Keratinocyte (primary cell): ENCODE data around the gene DDX41. TPM values are rescaled to one million over a fixed set of nuclear protein-coding genes. Genes with fewer than 3 reads are reported as not detected.

ENCODE experiments used
- DNase-seq: peaks from one replicate; pipeline ENCODE4 v3.0.0-alpha.2; 2011; ENCODE audit warnings: low read depth, missing footprints, low spot score
- FAIRE-seq: peaks from 2 replicates; lab custom pipeline; 2011; peaks lifted over from hg19 to GRCh38; lab: Jason Lieb, UNC
- H2AFZ ChIP-seq: 2 replicates; pipeline ENCODE4 v1.6.0; 2012; ENCODE audit warnings: low read length, control low read depth, inconsistent platforms; ENCODE audit not compliant: control insufficient read depth
- H3K27ac ChIP-seq: 2 replicates; pipeline ENCODE4 v1.5.1; 2011; ENCODE audit warnings: low read length; ENCODE audit not compliant: control insufficient read depth, insufficient read depth
- H3K27me3 ChIP-seq: 3 replicates; pipeline ENCODE4 v1.6.0; 2011; ENCODE audit warnings: low read length; ENCODE audit not compliant: control insufficient read depth, insufficient read depth; ENCODE audit errors: extremely low read depth
- H3K36me3 ChIP-seq, 2 experiments: 2 replicates in 1 of 2; 3 replicates in 1 of 2; pipeline ENCODE4 v1.5.1; 2011; ENCODE audit warnings: low read length in 2 of 2, mild to moderate bottlenecking in 1 of 2; ENCODE audit not compliant: control insufficient read depth in 2 of 2, insufficient read depth in 2 of 2; ENCODE audit errors: extremely low read depth in 1 of 2
- H3K4me1 ChIP-seq: 3 replicates; pipeline ENCODE4 v1.5.1; 2011; ENCODE audit warnings: low read length; ENCODE audit not compliant: control insufficient read depth, insufficient read depth; ENCODE audit errors: extremely low read depth
- H3K4me2 ChIP-seq: 3 replicates; pipeline ENCODE4 v1.6.0; 2011; ENCODE audit warnings: low read depth, low read length; ENCODE audit not compliant: control insufficient read depth, insufficient read depth; ENCODE audit errors: extremely low read depth
- H3K4me3 ChIP-seq, 3 experiments: fragments of 200-600 bp in 1 of 3; sonication (generic) in 1 of 3; 2 replicates in 2 of 3; 3 replicates in 1 of 3; pipeline ENCODE4 v1.5.1; 2011 to 2016; ENCODE audit warnings: low read length in 3 of 3, mild to moderate bottlenecking in 3 of 3, control low read depth in 2 of 3, inconsistent platforms in 1 of 3, low read depth in 1 of 3, mixed read lengths in 1 of 3, mixed run types in 1 of 3, moderate library complexity in 1 of 3; ENCODE audit not compliant: control insufficient read depth in 2 of 3, insufficient read depth in 2 of 3; ENCODE audit errors: extremely low read depth in 1 of 3
- H3K79me2 ChIP-seq: 2 replicates; pipeline ENCODE4 v1.6.0; 2012; ENCODE audit warnings: low read length; ENCODE audit not compliant: control insufficient read depth, insufficient read depth
- H3K9ac ChIP-seq: 3 replicates; pipeline ENCODE4 v1.6.0; 2011; ENCODE audit warnings: low read length; ENCODE audit not compliant: control insufficient read depth, insufficient read depth; ENCODE audit errors: extremely low read depth
- H3K9me1 ChIP-seq: 3 replicates; pipeline ENCODE4 v1.6.0; 2011; ENCODE audit warnings: low read length; ENCODE audit not compliant: control insufficient read depth, insufficient read depth; ENCODE audit errors: extremely low read depth
- H3K9me3 ChIP-seq: 2 replicates; pipeline ENCODE4 v1.5.1; 2012; ENCODE audit warnings: low read depth, low read length; ENCODE audit not compliant: control insufficient read depth
- H4K20me1 ChIP-seq: 3 replicates; pipeline ENCODE4 v1.6.0; 2011; ENCODE audit warnings: low read length; ENCODE audit not compliant: control insufficient read depth, insufficient read depth; ENCODE audit errors: extremely low read depth
- CTCF ChIP-seq, 3 experiments: IDR thresholded peaks in 1 of 3; conservative IDR thresholded peaks in 1 of 3; optimal IDR thresholded peaks in 1 of 3; 2 replicates in 2 of 3; 3 replicates in 1 of 3; pipeline versions ENCODE3 to v1.5.1; 2011; ENCODE audit warnings: low read length in 3 of 3, mild to moderate bottlenecking in 3 of 3, moderate library complexity in 2 of 3, control low read depth in 1 of 3, inconsistent platforms in 1 of 3; ENCODE audit not compliant: insufficient read depth in 2 of 3; ENCODE audit errors: extremely low read depth in 1 of 3
- EZH2 ChIP-seq: IDR thresholded peaks from one replicate; pipeline ENCODE4 v1.6.1; 2012; ENCODE audit warnings: inconsistent platforms, mild to moderate bottlenecking, low read length, moderate library complexity
- dilution Hi-C: fragments of 300-500 bp; cut with MboI; formaldehyde crosslinking; loops from one replicate; pipeline ENCODE4 v1.7.0; 2020; ENCODE audit warnings: low sequenced_read_pairs; ENCODE audit not compliant: extremely low pct_ligation_motif_present
- polyA plus RNA-seq, 5 experiments: library from polyadenylated mRNA; depleted of rRNA in 3 of 5; stranded (reverse) in 3 of 5; stranded (forward) in 1 of 5; unstranded in 1 of 5; fragments of >200 nt; gene quantifications; 1 replicate in 1 of 5; 2 replicates in 3 of 5; 3 replicates in 1 of 5; pipeline versions ENCODE4 v1.2.1 to v1.2.3, GENCODE V29; 2011 to 2012; ENCODE audit warnings: missing spikeins in 2 of 5, low read depth in 1 of 5, low replicate concordance in 1 of 5

DDX41 gene
- polyA plus RNA-seq, 1 donor (not counting 4 experiments of a cell fraction or from before 2014, with no cell fraction given): 71.3 TPM

- H3K9me3 ChIP-seq: no peaks in the 10 kb centered on the region
- no peak overlapping the region for H3K4me3 ChIP-seq
- no peaks in the 10 kb centered on the region for H3K27me3 ChIP-seq
- H3K4me2 ChIP-seq: no peak overlapping the region
- dilution Hi-C loops: no loop called here
- no peak overlapping the region for H2AFZ ChIP-seq
- H3K79me2 ChIP-seq: no peaks in the 10 kb centered on the region
- no peak overlapping the region for H3K9ac ChIP-seq
- peaks cover 36 to 43% of the 10 kb centered on the region in 2 experiments for H3K36me3 ChIP-seq
- no peak overlapping the region for H3K27ac ChIP-seq
- no peak for DNase-seq
- no peaks in the 10 kb centered on the region for H3K9me1 ChIP-seq
- peaks cover 2% of the 10 kb centered on the region for H4K20me1 ChIP-seq
- no peak for TF ChIP-seq EZH2
- no peak for TF ChIP-seq CTCF (optimal IDR thresholded peaks at IDR 0.05 in 1 of 3, IDR thresholded peaks at IDR 0.05 in 1 of 3, conservative IDR thresholded peaks at IDR 0.05 in 1 of 3; ENCODE audit: extremely low read depth in 1 of 3, insufficient read depth in 2 of 3, low read length in 3 of 3)
- peaks cover 4% of the 10 kb centered on the region for H3K4me1 ChIP-seq
- FAIRE-seq: no peak
Observed at GRCh38 chr5:177483994-177484901, 32.5 kb downstream of the DDX41 start.

GRCh38 chr5:177483042-177483441 is 33.7 kb downstream of the DDX41 start:
- Histone ChIP-seq H3K9me3 (no peaks in the 10 kb centered on the region), H3K36me3 (peaks cover 29 to 34% of the 10 kb centered on the region in 2 experiments), H3K4me1 (peaks cover 11% of the 10 kb centered on the region), H3K27me3 (no peaks in the 10 kb centered on the region), H3K27ac (no peak overlapping the region), H3K9ac (no peak overlapping the region), H3K9me1 (no peaks in the 10 kb centered on the region), H3K79me2 (no peaks in the 10 kb centered on the region), H2AFZ (no peak overlapping the region), H4K20me1 (peaks cover 2% of the 10 kb centered on the region), H3K4me2 (no peak overlapping the region), H3K4me3 (no peak overlapping the region)
- dilution Hi-C loops: no loop called here
- no peak for FAIRE-seq
- no peak for TF ChIP-seq CTCF (optimal IDR thresholded peaks at IDR 0.05 in 1 of 3, IDR thresholded peaks at IDR 0.05 in 1 of 3, conservative IDR thresholded peaks at IDR 0.05 in 1 of 3; ENCODE audit: extremely low read depth in 1 of 3, insufficient read depth in 2 of 3, low read length in 3 of 3)
- TF ChIP-seq EZH2: no peak
- no peak for DNase-seq
